NCI-H1694 treated with DMSO at 0.1 percent for 48 hours (cell line): ENCODE results near the gene SMC2.

Source experiments
- DNase-seq: peaks from one replicate; lab custom pipeline; 2025; lab: John Stamatoyannopoulos, UW

SMC2 gene

DNA sequence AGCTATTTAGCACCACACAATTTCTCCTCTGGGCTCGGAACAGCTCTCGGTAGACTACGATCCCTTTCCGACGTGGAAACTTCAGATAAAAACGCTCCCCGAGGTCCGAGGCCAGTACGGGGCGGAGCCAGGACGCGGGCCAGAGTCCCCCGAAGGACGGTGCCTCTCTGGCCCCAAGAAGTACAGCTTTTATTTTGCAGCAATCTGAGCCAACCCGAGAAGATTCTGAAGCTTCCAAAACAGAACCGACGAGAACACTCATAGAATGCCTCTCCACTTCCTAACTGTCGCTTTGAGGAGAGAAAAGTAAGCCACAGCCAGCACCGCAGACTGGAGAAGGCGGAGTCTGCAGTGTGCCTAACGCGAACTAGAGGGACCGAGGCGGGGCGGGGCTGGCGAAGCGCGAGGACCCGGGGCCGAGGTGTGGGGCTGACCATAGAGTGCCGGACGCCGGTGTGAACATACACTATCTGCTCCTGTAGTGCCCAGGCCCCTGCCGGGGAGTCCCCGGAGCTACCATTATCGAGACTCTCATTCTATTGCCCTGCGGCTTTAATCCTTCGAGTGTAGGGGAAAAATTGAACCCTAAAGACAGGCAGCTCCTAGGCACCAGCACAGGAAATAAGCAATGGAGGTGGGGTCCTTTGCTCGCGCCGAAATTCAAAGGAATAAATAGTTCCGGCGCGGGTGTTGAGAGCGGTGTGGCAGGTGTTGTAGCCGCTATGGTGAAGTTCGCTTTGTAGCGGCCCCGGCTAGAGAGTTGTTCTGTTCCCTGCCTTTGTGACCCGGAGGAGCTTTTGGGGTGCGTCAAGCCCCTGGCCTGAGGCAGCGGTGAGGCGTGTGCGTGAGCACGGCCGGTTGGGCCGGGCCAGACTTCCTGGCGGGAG is at the start of gene SMC2:
Gene SMC2, plus strand, starts transcription at position 663 of the 887 bp plus-strand sequence. CDS start 1,076 bp downstream, outside the sequence.
- peak; percentile 94 for DNase-seq

DNA sequence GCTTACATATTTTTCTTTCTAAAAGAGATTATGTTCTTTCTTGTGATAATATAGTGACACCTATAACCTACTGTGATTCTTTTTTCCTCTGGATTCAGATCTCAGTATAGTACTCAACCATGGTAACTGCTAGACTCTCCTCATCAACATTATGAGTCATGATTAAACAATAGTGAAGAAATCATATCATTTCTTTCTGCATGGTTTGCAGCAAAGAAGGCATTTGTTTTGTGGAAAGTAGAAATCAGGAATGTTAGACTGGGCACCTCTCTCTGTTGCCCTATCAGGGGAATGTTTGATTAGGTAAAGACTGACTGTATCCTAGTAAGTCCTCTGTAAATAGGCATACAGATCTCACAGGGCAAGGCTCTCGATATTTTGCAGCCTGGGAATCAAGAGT is 25.6 kb upstream of the SMC2 start:
- no peak for DNase-seq

DNA sequence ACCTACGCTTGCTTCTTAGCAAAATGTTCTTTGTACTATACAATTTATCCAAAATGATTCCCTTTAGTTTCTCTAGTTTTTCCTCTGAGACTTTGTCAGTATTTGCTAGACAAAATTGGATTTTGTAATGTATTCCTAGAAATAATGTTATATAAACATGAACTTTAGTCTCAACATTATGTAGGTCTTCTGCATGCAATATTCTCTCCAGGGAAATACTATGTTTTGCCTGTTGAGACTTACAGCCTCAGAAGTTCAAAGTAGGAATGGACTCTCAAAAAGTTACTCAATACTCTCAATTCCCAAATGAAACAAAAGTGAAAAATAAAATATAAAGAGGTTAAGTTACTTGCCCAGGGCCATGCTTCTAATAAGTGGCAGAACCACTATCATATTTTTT is 24.8 kb upstream of the SMC2 start:
- no peak for DNase-seq

DNA sequence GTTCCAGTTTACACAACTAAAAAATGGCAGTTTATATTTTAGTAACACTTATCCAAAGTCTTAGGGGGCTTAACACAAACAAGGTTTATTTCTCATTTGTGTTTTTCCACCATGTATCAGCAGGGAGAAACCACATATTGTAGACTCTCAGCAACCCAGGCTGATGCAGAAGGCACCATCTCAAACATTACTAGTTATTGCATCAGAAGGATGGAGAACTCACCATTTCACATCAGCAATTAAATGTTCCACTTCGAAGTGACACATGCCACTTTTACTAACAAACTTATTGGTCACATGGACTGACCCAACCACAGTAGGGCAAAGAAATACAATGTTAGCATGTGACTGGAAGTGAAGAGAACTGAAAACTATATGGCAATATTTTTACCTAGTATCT is 22.5 kb upstream of the SMC2 start:
- no peak for DNase-seq

DNA sequence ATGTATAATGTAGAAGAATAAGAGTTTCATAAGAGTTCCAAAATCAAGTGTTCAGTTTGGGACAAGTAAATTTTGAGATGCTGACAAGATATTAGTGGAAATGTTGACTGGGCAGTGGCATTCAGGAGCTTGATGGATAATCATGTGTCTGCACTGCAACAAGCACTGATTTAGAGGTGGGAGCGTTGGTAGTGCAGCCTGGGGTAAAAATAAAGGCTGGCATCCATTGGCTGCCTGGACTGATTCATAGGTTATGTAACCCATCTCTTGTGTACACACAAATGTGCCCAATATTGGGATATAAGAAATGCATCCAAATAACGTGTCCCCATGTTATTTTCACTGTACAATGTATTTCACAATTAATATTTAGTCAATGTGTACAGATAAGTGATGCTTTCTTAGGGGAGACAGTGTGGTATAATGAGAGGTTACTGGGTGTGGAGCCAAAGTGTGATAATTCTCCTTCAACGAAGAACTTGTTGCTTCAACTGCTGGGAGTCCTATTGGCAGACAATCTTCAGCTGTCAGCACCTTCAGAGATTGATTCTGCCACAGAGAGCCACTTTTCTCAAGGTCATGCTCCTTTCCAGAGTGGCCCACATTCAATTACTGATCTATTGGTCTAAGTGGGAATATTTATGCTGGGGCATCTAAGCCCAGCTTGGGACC is 20.9 kb upstream of the SMC2 start:
- no peak for DNase-seq

DNA sequence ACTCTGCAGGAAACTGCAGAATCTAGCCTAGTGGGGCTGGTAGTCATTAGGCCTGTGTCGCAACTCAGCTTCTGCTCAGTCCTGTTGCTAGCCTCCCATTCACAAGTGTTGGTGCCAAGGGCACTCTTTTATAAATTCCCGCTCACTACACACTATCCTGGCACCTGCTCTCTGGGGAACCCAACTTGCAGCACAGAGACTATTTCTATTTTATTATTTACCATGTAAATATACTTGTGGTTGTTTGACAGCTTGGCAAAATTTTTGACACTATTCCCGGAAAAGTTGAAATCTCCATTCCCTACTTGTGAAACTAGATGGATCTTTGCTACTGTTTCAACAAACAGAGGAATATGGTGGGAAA is 20.4 kb upstream of the SMC2 start:
- DNase-seq, result no peak

DNA sequence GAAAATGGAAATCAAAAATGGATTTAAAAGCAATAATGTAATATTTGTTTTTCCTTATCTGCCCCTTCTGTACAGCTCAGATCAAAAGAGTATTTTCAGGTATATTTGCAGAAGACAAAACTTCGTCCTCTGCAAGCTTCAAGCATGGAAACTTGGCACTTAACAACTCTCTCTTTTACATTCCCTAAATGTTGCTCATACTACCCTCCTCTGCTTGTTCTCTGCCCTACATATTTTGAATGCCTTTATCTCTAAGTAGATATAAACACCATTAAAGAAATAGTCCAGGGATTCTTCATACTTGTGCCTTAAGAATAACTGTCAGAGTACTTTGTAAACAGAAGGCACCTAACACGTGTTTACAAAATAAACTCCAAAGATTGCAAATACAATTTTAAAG is 19.2 kb upstream of the SMC2 start:
- DNase-seq, result no peak

DNA sequence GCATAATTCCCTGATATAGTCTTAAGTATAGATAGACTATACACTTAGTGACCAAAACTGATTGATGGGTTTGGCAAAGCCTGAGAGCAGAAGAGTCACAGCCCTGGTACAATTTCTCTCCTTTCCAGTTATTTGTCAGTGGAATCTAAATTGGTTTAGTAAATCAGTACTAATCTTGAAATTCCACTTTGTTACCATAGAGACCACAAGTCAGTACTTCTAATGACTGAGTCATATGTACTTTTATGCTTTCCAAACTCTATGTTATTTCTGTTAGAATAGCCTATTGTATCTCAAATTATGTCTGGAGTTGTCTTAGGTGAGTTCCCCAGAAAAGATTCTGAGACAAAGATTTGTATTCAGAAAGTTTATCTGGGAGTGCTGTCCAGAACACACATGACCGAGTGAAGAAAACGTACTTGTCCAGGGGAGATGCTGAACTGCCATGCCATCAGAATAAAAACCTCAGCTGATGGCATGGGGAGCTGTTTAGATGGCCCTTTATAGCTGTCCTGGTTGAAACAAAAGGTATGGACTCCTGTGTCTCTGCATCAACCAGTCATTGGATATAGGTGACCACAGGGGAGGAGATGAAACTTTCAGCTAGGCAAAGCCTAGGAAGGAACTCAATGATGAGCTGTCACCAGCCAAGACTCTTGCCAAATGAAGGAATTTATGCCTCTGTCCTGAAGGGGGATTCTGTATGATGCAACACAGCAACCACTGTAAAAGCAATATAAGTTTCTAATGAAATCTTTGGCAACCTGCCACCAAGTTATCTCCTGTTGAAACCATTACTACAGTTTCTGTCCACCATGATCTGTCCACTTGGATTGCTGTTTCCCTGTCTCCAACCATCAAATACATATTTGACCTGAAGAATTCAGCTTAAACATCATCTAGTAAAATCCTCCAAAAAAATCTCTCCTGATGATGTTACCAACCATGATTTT is 18.0 kb upstream of the SMC2 start:
- DNase-seq, result no peak

DNA sequence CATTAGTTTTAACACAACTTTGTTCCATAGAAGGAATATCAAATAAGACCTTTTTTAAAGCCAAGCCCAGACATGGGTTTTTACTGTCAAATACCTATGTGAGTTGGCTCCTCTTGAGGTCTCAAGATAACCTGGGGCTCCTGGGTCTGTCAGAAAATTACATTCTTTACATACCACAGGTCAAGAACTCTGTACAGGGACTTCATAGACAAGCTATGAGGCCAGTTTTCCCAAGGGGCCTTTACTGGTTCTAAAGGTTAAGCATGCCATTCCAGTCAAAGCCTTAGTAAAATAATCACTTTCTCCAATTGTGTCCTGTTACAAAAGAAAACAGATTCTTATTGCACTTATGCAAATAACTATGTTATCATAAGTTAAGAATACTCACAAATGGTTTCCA is 15.5 kb upstream of the SMC2 start:
- no peak for DNase-seq

DNA sequence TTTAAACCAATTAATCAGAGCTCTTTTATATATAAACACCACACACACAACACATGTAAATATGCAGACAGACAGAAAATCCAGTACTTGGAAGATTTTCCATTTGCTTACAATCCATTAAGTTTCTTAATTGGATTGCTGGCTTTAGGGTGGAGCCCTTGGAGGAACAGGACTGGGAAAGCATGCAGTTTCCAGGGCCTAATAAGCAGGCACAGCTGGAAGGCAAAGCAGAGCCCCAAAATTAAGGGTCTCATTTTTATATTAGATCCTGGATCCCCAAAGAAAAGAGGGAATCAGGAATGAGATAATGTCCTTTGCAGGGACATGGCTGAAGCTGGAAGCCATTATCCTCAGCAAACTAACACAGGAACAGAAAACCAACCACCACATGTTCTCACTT is 13.1 kb upstream of the SMC2 start:
- DNase-seq, result no peak

DNA sequence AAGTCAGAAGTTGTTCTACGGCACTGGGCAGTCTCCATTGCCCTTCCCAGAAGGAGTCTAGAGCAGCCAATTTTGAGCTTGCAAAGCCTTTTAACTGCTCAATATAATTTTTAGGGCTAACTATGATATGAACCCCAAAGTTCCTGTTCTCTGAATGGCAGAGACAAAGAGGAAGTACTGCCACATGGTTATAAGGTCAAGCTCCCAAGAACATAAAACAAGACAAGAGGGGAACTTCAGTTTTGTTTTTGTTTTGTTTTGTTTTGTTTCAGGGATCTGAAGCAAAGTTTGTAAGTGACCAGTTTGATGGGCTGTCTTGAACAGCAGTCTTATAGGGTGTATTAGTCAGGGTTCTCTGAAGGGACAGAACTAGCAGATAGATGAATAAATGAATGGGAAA is 11.9 kb upstream of the SMC2 start:
- DNase-seq, result no peak

DNA sequence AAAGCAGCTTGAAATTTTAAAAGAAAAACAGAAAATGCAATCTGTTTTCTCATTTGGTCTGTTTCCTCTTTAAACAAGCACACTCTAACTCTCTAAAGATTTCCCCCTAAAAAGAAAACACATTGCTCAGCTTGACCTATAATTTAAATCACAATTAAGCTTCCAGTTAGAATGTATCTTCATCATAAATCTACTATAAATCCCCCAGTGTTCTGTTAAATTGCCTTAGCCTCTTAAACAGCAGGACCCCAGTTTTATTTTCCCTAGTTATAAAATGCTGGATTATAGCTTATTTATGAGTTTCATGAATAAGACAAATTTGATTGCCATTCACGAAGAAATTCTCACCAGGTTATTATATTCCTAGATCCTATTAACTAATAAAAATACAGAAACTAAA is 8.6 kb upstream of the SMC2 start:
- DNase-seq, result no peak

DNA sequence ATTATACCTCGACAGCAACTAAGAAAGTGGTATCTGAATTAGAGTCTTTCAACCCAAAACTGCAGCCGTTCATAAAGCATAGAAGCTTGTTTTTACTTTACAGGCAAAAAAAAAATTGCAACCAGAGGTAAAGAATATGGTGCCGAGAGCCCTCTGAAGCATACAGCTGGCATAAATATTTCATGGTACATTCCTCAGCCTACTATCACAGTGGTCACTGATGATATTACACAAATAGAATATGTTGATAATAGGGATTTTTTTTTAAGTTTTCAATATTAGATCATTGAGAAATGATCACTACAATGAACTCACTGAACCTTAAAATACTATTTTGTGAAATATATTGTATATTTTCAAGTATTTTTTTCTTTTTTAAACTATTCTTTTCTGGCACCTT is 6.2 kb upstream of the SMC2 start:
- DNase-seq, result no peak

DNA sequence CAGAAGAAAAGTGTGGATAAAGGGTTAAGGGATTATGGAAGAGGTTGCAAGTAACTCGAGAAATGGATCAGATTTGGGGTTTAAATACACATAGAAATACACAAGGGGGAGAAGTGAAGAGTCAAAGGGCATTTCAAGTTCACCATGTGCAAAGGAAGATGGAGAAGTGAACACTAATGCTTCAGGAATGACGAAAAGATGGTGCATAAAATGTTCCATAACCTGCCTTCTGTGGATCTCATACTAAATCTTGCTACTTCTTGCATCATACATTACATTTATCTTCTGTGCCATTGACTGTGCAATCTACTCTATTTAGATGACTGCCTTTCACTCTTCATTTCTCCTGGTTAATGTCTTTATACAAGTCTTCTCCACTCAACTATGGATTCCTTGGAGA is 5.7 kb upstream of the SMC2 start:
- no peak for DNase-seq

DNA sequence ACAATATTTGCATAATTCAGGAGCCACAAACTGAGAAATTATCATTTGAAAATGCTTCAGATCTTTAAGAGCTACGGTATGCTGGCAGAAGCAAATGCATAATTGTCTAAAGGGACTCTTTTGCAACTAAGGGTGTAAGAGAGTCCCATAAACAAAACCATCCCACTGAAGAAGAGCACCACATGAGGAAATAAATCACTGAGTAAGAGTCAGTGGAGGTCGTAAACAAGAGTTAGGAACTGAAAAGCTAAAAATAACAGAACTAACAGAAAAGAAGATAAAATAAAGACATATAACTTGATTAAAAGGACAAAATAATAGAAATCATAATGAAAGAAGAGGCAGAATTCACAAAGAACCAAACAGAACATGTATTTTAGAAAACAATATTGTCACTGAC is 3.5 kb upstream of the SMC2 start:
- DNase-seq, result no peak

DNA sequence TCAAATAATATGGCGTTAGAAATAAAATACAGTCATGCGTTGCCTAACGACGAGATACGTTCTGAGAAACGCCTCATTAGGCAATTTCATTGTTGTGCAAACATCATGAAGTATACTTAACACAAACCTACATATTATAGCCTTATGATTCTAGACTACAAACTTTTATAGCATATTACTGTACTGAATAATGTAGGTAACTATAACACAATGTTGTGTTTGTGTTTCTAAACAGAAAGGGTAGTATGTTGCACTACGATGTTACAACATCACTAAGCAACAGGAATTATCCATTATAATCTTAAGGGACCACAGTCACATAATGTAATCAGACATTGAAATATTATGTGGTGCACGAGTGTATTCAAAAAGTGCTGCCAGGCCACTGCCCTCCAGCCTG is 3.0 kb upstream of the SMC2 start:
- DNase-seq, result no peak

DNA sequence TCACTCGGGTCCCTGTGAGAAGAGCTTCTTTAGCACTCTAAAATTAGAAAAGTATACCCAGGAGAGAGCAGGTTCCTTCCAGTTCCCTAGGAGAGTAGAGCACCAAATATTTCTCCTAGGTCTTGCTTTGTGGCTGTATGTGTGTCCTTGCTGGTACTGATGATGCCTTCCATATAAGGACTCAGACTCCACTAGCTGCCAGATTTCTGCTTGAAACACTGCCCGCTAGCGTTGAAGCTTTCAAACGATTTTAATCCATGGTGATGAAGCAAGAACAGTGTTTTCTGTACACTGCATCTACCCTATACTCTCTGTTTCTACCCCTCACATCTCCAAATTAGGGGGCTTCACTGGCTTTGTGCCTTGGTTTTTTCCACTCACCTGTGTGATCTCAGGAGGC is 2.4 kb upstream of the SMC2 start:
- no peak for DNase-seq

DNA sequence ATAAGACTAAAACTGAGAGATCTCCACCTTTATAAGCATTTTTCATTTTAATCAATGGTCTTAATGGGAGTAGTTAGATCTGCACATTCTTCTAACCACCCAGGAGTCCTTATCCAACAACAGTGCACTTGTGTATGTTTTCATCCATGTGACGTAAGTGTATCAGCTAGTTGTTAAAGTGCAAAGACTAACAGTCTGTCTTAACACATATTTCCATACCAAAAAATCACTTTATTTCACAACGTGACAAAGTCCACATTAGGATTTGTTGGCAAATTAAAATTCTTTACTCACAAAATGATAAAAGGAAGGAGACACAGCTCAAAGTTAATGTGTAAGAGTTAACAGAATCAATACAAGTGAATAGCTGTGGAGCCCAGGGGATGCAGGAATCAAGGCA is 1.9 kb upstream of the SMC2 start:
- no peak for DNase-seq

DNA sequence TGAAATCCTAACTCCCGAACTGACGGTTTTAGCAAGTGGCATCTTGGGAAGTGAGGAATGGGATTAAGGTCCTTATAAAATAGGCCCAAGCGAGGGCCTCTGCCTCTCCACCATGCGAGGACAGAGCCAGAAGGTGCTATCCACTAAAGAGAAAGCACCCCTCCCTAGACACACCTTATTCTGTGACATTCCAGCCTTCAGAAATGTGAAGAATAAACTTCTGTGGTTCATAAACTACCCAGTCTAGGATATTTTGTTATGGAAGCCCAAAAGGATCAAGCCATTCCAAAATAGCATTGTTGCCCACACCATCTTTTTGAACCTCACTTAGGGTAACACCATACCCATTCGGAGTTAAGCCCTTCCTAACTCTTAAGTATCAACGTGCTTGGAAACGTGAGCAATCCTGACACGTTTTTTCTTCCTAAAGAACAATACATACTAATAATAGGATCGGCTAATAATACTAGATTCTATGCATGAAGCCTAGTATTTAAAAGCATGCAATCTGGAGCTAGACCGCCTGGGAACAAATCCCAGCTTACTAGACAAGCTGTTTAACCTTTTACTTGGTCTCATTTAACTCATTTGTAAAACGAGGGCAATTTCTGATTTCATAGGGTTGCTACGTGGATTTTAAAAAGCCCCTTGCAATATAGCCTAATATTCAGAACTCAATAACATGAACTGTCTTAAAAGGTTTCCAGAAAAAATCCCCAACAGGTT is 1.1 kb upstream of the SMC2 start:
- peak; percentile 38 for DNase-seq

DNA sequence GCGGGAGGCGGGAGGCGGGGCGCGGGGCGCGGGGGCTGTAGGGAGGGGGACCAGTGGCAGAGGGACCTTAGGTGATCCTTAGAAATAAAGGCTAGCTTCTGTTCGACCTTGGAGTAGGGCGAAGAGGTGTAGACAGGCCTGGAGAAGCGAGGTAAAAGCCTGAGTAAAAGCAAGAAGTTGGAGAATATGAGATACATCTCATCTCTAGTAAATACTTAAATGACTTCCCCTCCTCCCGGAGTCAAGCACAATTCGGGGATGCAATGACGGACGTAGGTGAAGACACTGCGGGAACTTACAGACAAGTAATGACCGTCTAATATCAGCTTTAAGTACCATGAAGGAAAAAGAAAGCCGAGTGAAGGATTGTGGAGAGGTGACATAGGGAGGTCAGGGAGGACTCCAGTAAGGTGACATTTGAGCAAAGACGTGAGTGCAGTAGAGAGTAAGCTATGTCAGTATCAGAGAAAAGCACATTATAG is 466 bp downstream of the SMC2 start:
- DNase-seq, result peak; percentile 28

DNA sequence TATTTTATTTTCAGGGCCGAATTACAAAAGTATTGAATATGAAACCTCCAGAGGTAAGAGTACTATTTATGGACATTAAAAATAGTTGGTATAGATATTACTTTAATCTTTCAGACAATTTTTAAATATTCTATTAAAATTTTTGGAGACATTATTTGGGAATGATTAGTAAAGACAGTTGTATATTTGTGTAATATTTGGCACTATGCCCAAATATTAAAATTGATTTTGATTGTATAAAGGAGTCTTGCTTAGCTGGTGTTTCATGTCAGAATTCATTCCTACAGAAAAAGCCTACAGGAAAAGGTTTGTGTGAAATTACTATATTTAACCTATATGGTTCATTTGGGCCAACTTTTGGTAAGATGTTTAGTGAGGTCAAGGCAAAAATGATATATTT is 5.5 kb downstream of the SMC2 start:
- DNase-seq, result no peak

DNA sequence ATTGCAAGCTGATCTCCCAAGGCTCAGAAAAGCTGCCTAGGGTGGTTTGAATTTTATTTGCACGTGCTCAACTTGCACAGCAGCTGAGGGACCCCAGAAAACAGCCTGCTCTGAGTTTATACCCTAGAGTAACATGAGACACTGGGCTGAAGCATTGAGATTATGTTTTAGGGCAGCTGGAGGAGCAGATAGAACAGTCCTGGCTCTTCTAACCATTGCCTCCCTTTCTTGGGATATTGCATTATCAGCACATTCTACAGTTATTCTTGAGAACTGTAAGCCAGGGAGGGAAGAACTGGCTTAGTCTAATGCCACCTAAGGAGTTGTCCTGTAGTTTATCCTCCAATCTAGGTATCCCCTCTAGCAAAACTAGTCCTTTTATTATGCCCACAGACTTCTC is 10.3 kb downstream of the SMC2 start:
- DNase-seq, result no peak
